H4 (cell line): ENCODE data around the gene SH3BGR. TPM values are rescaled to one million over a fixed set of nuclear protein-coding genes. Genes with fewer than 3 reads are reported as not detected.
"Not testable (repeated sequence)": the region's sequence is repeated elsewhere in the genome, so short reads cannot be mapped to it uniquely, and the experiment has no call there.

Experiments used
- DNase-seq: peaks from one replicate; pipeline ENCODE4 v3.0.0-alpha.2; 2015; ENCODE audit warnings: low spot score
- total RNA-seq: library from RNA; depleted of rRNA; stranded (reverse); fragments of >200 nt; shearing (Covaris generic); gene quantifications from 2 replicates; pipeline ENCODE4 v1.2.3, GENCODE V29; 2014

SH3BGR gene
- total RNA-seq, 1 experiment from 2014 or later, result 12.8 TPM

DNA sequence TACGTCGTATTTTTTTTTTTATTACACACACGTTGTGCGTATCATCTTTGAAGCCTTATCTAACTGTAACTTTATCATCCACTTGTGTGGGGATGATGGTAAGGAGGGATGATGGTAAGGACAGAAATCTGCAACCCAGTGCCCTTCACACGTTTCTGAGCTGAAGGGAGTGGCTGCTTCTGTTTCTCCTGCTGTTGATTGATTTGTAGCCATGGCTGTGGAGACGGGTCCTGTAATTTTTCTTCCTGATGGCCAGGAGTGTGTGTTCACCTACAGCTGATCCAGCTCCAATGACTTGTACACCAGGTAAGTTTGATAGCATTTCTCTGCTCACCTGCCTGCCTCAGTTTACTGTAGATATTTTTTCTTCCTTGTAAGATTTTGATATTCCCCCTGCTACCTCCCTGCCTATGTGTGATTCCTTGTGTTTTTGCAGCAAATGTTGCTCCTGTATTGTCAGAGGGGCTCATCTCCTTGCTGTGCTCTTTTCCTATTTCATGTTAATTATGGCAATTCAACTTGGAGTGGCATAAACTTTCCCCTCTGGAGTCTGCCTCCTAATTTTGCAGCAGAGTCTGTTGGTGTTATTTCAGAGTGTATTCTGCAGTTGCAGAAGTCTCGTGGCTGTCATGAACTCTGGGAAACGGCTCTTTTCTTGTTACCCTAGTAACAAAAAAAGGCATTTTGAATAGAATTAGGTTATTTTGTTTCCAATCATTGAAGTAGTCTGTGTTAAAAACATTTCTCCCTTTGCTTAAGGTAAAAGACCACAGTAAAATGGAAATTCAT, 64.1 kb downstream of the SH3BGR start:
- DNase-seq, result no peak

- peak; percentile 71 for DNase-seq
Observed at GRCh38 chr21:39518055-39518846, 66.5 kb downstream of the SH3BGR start.

GRCh38 chr21:39518847-39519210, 67.1 kb downstream of the SH3BGR start:
- DNase-seq, result no peak

DNA sequence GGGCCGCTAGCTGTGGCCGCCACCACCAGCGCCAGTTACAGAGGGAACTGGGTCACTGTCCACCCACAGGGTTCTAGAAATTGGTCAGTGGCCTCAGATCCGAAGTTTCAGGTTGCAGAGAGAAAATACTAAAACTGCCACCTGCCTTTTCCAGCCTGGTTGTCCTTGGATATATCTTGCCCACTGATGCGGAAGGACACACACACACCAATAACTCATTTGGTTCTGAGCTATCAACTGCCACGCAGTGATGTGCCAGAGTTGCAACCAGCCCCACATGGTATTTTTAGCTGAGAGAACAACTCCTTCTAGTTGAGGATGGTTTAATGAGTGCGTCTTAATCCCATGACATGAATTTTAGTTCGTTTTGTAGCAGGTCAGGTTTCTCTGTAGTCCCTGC, 68.1 kb downstream of the SH3BGR start:
- DNase-seq, result no peak

DNA sequence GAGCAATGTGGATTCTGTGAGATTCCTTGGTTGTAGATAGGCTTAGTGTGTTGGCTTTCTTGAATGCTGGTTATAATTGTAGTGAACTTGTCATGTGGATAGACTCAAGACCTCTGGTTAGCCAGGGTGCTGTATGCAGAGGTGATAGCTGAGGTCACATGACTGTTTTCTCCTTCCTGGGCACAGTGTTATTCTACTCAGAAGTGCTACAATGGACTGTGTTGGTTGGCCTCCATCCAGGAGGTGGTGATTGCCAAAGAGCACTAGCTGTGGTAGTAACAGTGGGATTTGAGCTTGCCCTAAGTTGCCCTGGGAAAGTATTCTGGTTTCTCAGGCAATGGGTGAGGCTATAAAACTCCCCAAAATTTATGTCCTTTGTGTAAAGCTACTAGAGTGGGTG, 71.6 kb downstream of the SH3BGR start:
- DNase-seq, result no peak

DNA sequence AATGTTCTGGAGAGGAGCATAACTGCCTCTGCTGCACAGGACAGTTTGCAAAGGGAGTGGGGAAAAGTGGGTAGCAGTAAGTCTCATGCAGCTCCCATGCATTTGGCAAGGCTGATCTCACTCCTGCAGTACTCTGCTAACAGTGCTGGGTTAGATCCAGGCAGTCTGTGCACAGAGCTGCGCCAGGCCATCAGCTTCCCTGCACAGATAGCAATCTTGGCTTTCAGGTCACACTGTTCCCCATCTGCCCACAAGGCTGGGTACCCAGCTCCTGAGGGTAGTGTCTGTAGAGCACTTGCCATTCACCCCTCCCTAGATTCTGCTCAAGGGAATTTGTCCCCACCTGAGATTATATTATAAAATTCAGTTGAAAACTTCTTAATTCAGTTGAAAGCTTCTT, 72.1 kb downstream of the SH3BGR start:
- no peak for DNase-seq

DNA sequence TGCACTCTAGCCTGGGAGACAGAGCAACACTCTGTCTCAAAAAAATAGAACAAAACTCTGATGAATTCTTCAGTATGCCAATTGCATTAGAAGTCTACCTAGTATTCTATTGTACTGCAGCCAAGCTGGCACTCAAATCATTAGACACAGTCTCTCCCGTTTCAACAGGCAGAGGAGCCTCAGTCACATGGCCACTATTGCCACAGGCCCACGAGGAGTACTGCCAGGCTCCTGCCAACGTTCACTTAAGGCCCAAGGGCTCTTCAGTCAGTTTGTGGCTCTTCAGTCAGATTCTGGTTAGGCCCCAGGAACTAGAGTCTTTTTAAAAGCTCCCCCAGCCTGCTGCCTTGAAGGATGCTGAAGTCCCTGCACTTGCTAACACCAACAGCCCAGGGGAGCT, 73.4 kb downstream of the SH3BGR start:
- no peak for DNase-seq

DNA sequence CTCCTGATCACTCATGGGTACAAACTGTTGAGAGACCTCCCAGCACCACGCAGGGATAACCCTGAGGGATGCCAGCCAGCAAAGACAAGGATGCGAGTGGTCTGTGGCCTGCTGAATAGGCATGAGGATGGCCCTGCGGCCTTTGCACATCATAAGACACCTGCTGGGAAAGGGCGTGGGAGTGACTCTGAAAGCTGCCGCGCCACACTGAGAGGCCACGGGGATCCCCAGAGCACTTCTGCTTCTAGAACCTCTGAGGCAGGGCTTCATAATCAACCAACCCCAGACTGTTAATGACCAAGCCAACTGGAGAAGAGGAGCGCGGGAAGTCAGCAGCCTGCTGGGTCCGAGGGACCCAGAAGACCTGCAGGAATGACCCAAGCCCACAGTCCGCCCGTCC, 73.8 kb downstream of the SH3BGR start:
- no peak for DNase-seq

- DNase-seq, result no peak
Observed at GRCh38 chr21:39527067-39527595, 75.4 kb downstream of the SH3BGR start.

DNA sequence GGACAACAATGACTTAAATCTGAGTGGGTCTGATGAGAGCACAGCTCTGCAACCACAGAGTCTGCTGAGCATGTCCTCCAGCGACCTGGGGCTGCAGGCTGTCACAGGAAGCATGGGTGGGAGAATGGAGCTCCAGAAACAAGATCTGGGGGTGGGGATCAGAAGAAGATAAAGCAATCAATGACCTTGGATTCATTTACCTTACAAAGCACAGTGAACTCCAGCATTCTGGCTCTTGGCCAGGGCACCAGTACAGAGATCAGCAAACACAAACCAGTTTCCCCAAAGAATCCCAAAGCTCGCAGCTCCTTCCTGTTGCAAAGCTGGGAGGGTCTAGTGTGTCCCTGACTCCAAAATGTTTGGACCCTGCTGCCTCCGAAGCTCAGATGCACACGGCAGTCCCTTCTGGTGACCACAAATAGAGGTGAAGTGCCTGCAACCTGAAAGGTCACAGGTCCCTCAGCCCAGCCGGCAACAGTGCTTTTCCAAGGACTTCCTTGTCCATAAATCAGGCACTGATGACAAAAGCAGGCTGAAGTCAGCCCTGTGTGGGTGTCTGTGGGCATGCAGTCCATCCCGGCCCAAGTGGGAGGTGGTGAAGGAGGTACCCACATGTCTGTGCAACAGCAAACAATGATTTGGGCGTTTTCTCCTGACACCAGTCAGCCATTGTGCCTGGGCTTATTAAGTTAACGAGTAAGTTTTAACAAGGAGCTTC, 76.1 kb downstream of the SH3BGR start:
- no peak for DNase-seq

DNA sequence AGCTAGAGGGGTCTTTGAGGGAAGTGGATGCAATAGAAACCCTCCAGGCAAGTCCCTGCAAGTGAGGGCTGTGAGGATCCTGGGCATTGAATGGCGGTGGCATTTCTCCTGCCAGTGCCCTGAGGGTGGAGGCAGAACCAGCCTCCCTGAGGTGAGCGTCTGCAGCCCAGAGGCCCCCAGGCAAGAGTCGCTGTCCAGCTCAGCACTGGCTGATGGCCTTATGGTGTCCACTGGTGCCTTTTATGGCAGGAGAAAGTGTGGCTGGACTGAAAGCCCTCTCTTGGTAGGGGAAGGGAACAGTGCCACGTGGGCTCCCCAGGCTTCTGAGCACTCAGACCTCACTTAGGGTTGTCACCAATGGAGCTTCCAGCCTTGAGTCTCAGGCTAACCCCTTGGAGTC, 77.3 kb downstream of the SH3BGR start:
- DNase-seq, result no peak

GRCh38 chr21:39531064-39531463, 79.3 kb downstream of the SH3BGR start:
- no peak for DNase-seq

GRCh38 chr21:39531840-39532239, 80.1 kb downstream of the SH3BGR start:
- no peak for DNase-seq

DNA sequence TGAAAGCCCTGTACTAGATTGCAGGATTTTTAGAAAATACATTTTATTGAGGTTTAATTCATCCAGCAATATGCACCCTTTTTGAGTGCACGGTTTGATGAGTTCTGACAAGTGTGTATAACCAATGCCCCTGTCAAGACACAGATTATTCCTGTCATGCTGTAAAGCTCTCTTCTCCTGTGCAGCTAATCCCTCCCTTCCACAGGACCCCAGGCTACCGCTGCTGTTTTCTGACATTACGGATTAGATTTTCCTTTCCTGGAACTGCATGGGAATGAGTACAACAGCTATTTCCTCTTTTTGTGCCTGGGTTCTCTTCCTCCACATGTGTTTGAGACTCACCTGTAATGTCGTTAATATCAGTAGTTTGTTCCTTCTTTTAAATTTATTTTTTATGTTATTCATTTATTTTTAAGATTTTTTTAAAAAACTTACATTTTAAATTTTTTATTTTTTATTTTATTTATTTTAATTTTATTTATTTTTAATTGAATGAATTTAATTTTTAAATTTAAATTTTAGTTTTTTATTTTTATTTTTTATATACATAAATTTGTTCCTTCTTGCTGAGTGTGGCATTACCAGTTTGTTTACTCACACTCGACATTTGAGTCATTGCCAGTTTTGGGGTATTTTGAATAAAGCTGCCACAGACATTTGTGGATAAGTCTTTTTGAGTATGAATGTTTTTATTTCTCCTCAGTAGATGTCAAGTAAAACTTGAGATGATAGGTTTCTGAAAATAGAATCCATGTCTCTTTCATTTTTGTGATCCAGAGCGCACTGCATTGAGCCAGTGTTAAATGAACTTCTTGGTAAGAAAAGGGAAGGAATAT, 82.0 kb downstream of the SH3BGR start:
- DNase-seq, result no peak

- DNase-seq, result no peak
Observed at GRCh38 chr21:39535646-39536437, 84.1 kb downstream of the SH3BGR start.

GRCh38 chr21:39536835-39537234, 85.1 kb downstream of the SH3BGR start:
- DNase-seq, result no peak

GRCh38 chr21:39537571-39537970, 85.8 kb downstream of the SH3BGR start:
- no peak for DNase-seq

DNA sequence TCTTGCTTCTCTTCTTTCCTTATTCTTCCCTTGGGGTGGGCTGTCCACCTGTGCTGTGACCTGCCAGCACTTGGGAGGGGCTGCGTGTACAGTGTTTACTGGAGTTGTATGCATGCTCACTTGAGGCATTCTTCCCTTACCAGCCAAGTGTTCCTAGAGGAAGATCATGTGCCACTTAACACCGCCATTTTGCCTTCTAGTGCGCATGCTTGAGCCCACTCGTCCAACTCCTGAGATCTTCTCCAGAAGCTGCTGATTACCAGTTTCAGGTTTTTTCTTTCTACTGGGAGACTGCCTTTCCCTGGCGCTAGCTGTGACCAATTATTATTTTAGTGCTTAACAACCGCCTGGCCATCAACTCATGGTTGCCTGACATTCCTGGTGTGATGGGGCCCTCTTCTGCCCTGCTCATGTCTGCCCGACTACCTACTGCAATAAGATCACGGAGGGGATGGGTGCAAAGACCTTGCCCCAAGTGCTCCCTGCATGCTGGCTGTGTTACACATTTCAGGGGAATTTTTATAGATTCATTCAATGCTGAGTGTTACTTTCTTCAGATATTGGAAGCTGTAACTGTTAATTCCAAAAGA, 86.8 kb downstream of the SH3BGR start:
- DNase-seq, result no peak

- DNase-seq, result not testable (repeated sequence)
Observed at GRCh38 chr21:39540367-39540766, 88.6 kb downstream of the SH3BGR start.

- DNase-seq, result no peak
Observed at GRCh38 chr21:39542736-39543135, 91.0 kb downstream of the SH3BGR start.
